Esophagus squamous epithelium (tissue), 5 donors: ENCODE data around the gene PRKCA. TPM values are rescaled to one million over a fixed set of nuclear protein-coding genes. Genes with fewer than 3 reads are reported as not detected.
"Not testable (repeated sequence)": the region's sequence is repeated elsewhere in the genome, so short reads cannot be mapped to it uniquely, and the experiment has no call there.

Experiments
- DNase-seq: peaks from one replicate; lab custom pipeline; 2025; lab: John Stamatoyannopoulos, UW
- H3K27ac ChIP-seq, 4 donors: fragments of 200-600 bp; sonication (generic); one replicate each; pipeline ENCODE4 v1.5.1; 2016 to 2019; ENCODE audit warnings: mild to moderate bottlenecking in 1 of 4
- H3K27me3 ChIP-seq, 4 donors: fragments of 200-600 bp; sonication (generic); 1 replicate in 3 of 4; 2 replicates in 1 of 4; pipeline versions ENCODE4 v1.5.1 to v1.6.0; 2017 to 2021; ENCODE audit warnings: antibody characterized with exemption in 1 of 4
- H3K36me3 ChIP-seq, 3 donors: fragments of 200-600 bp; sonication (generic); one replicate each; pipeline ENCODE4 v1.5.1; 2016 to 2019
- H3K4me1 ChIP-seq, 3 donors: fragments of 200-600 bp; sonication (generic); one replicate each; pipeline ENCODE4 v1.5.1; 2017 to 2019
- H3K4me3 ChIP-seq, 4 donors: fragments of 200-600 bp; sonication (generic); 1 replicate in 3 of 4; 2 replicates in 1 of 4; pipeline ENCODE4 v1.5.1; 2016 to 2019; ENCODE audit warnings: mild to moderate bottlenecking in 2 of 4, moderate library complexity in 1 of 4
- H3K9me3 ChIP-seq, 3 donors: fragments of 200-600 bp; sonication (generic); one replicate each; pipeline ENCODE4 v1.5.1; 2016 to 2019
- POLR2A ChIP-seq, 4 donors: fragments of 450-650 bp; IDR thresholded peaks; one replicate each; pipeline ENCODE4 v1.6.1; 2017; ENCODE audit warnings: antibody characterized with exemption in 4 of 4, mild to moderate bottlenecking in 4 of 4, moderate library complexity in 3 of 4
- WGBS, 2 donors: methylation state at CpG; one replicate each; pipeline ENCODE4 v1.1.5; 2018; 5-methylcytosine and 5-hydroxymethylcytosine counted together
- intact Hi-C: fragments of 100-400 bp; cut with DNase I; formaldehyde crosslinking; loops from one replicate; pipeline ENCODE4 v1.15.0; 2022
- total RNA-seq, 4 donors: library from RNA; depleted of rRNA; stranded (reverse); fragments of >200 nt; gene quantifications; one replicate each; pipeline ENCODE4 v1.1.0, GENCODE V29; 2016
- TF ChIP-seq, protein P1 (sequence below), 6 experiments: fragments of 450-650 bp in 4 of 6; fragments of 200-600 bp in 2 of 6; sonication (generic) in 2 of 6; IDR thresholded peaks; one replicate each; pipeline ENCODE4 v1.5.1; 2016 to 2019; ENCODE audit warnings: antibody characterized with exemption in 6 of 6, mild to moderate bottlenecking in 4 of 6, moderate library complexity in 4 of 6
- donor health status: DM: yes; HTN: yes; CAD: no.

The PRKCA gene
- total RNA-seq, 4 donors from 2014 or later: 2.4 to 9.2 (median 4.2) TPM

DNA sequence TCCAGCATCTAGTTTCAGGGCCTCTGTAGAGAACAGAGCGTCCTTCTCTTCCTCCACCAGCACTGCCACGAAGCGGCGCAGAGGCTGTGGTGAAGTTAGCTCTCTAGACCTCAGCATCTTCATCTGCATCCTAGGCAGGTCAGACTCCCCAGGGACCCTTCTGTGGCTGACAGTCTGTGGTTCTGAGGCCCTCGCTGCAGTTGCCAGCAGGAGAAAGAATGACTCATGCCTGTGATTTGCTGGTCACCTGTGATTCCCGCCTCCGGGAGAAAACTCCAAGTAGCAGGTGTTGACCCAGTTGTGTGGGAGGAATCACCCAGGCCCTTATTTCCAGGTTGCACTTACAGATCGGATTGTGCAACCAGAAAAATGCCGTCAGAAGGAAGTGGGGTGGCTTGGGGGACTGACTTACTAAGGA, 415.2 kb downstream of the PRKCA start:
- H3K36me3 ChIP-seq: no peaks in the 10 kb centered on the region
- no peak for DNase-seq
- H3K27ac ChIP-seq: no peak overlapping the region

DNA sequence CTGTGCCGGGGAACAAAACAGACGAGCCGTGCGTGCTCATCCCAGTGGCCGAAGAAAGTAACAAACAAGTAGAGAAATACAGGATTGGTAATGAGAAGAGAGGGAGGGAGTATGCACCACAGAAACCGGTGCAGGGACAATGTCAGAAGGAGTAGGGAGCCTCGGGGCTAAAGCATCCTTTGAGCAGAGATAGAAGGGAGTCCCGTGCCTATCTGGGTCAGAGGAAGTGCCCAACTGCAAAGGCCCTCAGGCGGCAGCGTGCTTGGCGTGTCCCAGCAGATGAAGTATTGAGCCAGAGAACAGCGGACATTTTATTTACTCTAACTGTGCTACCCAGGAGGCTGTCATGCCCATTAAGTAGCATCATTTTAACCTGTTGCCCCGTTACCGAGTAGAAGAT, 417.6 kb downstream of the PRKCA start:
- H3K36me3 ChIP-seq: no peaks in the 10 kb centered on the region
- peaks cover 3 to 21% (median 7%) of the 10 kb centered on the region in 3 donors for H3K4me1 ChIP-seq
- WGBS, 2 donors: 65 to 69% methylated on average over 10 to 13 of the region's 14 CpGs
- no peak for TF ChIP-seq POLR2A (IDR thresholded peaks at IDR 0.05)
- TF ChIP-seq, protein P1, sequence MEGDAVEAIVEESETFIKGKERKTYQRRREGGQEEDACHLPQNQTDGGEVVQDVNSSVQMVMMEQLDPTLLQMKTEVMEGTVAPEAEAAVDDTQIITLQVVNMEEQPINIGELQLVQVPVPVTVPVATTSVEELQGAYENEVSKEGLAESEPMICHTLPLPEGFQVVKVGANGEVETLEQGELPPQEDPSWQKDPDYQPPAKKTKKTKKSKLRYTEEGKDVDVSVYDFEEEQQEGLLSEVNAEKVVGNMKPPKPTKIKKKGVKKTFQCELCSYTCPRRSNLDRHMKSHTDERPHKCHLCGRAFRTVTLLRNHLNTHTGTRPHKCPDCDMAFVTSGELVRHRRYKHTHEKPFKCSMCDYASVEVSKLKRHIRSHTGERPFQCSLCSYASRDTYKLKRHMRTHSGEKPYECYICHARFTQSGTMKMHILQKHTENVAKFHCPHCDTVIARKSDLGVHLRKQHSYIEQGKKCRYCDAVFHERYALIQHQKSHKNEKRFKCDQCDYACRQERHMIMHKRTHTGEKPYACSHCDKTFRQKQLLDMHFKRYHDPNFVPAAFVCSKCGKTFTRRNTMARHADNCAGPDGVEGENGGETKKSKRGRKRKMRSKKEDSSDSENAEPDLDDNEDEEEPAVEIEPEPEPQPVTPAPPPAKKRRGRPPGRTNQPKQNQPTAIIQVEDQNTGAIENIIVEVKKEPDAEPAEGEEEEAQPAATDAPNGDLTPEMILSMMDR (IDR thresholded peaks at IDR 0.05): no peak
- H3K9me3 ChIP-seq: no peaks in the 10 kb centered on the region
- DNase-seq: no peak
- H3K4me3 ChIP-seq: no peak overlapping the region
- no peak overlapping the region for H3K27ac ChIP-seq
- H3K27me3 ChIP-seq: no peaks in the 10 kb centered on the region
- intact Hi-C loops: no loop called here

More for the DNA sequence above, 415.2 kb downstream of the PRKCA start:
- Histone ChIP-seq H3K4me3 (no peak overlapping the region), H3K27me3 (no peaks in the 10 kb centered on the region), H3K4me1 (peaks cover 0 to 7% (median 0%) of the 10 kb centered on the region in 3 donors), H3K9me3 (no peaks in the 10 kb centered on the region)
- intact Hi-C loops: loop anchor here (5.0 kb wide), 1 partner anchor 190 kb away; no protein-coding TSS in a partner anchor
- TF ChIP-seq, protein P1 (IDR thresholded peaks at IDR 0.05): no peak
- no peak for TF ChIP-seq POLR2A (IDR thresholded peaks at IDR 0.05)
- WGBS, 2 donors: 53 to 90% methylated on average over 6 to 9 of the region's 9 CpGs

DNA sequence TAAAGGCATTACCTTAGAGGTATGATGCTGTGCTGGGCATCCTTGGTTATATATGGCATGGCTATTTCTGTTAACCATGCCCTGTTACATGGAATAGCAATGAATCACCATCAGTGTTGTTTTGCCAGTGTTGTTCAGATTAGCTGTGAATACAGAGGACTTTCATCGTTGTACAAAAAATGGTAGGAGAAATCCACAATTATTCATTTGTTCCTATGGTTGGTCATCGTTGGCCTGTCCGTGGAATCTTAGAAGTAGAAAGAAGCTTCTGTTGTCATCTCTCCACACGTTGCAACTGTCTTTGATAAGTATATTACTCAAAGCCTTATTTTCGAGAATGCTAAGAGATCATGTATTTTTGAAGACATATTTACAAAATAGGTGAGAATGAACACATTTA, 418.2 kb downstream of the PRKCA start:
- H3K9me3 ChIP-seq: no peaks in the 10 kb centered on the region
- intact Hi-C loops: no loop called here
- no peak overlapping the region for H3K4me3 ChIP-seq
- H3K36me3 ChIP-seq: no peaks in the 10 kb centered on the region
- no peaks in the 10 kb centered on the region for H3K27me3 ChIP-seq
- no peak overlapping the region for H3K27ac ChIP-seq
- WGBS, 2 donors: 84 to 94% methylated on average over 5 of the region's 5 CpGs
- H3K4me1 ChIP-seq: peaks cover 8 to 22% (median 11%) of the 10 kb centered on the region in 3 donors
- no peak for DNase-seq
- no peak for TF ChIP-seq POLR2A (IDR thresholded peaks at IDR 0.05)
- TF ChIP-seq, protein P1 (IDR thresholded peaks at IDR 0.05): no peak

DNA sequence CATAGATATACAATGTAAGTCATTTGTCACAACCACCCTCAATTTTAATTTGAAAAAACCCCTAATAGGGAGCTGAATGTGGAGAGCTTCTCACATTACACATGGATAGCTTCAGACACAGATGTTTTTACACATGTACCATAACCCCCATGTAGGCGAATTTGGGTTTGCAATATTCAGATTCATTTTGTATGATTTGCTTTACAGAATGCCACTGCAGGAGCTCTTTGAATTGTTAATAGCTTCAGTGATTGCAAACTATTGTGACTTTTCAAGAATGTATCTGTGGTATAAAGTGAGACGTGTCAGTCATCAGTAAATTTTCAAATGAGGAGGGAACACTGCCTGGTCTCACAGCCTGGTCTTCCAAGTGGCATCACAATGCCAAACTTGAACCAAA, 419.9 kb downstream of the PRKCA start:
- Histone ChIP-seq H3K27ac (no peak overlapping the region), H3K27me3 (no peaks in the 10 kb centered on the region), H3K4me1 (peaks cover 10 to 25% (median 14%) of the 10 kb centered on the region in 3 donors), H3K9me3 (no peaks in the 10 kb centered on the region), H3K4me3 (no peak overlapping the region), H3K36me3 (no peaks in the 10 kb centered on the region)
- intact Hi-C loops: no loop called here
- DNase-seq: no peak
- TF ChIP-seq, protein P1 (IDR thresholded peaks at IDR 0.05): no peak
- no peak for TF ChIP-seq POLR2A (IDR thresholded peaks at IDR 0.05)
- whole genome bisulfite sequencing, 2 donors: 88 to 89% methylated on average over 2 of the region's 2 CpGs

DNA sequence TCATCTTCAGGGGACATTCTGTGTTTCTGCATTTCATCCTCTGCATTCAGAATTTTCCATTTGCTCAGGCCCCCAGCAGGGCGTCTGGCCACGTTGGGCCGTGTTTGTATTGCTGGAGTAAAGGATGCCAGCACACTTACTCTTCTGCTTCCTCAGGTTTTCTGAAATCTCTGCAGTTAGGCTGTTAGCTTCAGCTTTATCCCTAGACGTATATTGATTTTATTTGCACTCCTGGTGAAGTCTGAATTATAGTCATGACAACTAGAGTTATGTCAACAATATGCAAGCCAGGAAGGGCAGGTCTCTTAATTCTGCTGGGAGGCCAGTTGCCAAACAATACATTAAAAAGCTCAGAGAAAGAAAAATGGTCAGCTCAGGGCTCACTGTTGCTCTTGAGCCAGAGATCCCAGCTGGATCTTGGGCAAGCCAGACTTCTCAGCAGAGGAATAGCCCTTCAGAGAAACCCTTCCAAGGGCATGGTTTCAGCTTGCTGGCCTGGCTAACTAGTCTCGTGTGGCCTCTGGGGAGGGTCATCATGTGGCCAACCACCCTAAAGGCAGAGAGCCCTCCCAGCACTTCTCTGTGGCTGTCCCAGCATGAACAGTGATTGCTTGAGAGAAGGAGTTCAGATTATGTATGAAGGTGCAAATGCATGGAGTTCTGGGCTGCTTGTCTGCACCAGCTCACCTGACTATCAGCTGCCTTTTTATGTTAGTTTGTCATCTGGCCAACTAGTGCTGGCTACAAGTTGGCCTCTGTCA, 422.3 kb downstream of the PRKCA start:
- intact Hi-C loops: no loop called here
- no peaks in the 10 kb centered on the region for H3K9me3 ChIP-seq
- 16 to 21% methylated on average over 4 to 5 of the region's 5 CpGs for whole genome bisulfite sequencing, 2 donors
- H3K27me3 ChIP-seq: no peaks in the 10 kb centered on the region
- peaks cover 10 to 35% (median 14%) of the 10 kb centered on the region in 3 donors for H3K4me1 ChIP-seq
- no peak for TF ChIP-seq POLR2A (IDR thresholded peaks at IDR 0.05)
- TF ChIP-seq, protein P1 (IDR thresholded peaks at IDR 0.05): no peak
- no peak for DNase-seq
- H3K4me3 ChIP-seq: no peak overlapping the region
- H3K27ac ChIP-seq: peak overlapping the region in 1 of 4 donors; percentile 48
- H3K36me3 ChIP-seq: no peaks in the 10 kb centered on the region

DNA sequence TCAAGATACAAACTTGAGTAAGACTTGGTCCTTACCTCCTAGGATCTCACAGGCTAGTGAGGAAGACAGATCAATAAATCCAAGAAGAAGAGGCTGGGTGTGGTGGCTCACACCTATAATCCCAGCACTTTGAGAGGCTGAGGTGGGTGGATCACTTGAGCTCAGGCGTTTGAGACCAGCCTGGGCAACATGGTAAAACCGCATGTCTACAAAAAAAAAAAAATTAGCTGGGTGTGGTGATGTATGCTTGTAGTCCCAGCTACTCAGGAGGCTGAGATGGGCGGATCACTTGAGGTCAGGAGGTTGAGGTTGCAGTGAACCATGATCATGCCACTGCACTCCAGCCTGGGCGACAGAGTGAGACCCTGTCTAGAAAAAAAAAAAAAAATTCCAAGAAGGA, 423.0 kb downstream of the PRKCA start:
- H3K9me3 ChIP-seq, DNase-seq, H3K27me3 ChIP-seq, intact Hi-C loops, H3K4me3 ChIP-seq, H3K27ac ChIP-seq, H3K36me3 ChIP-seq: not testable (repeated sequence)
- 40 to 52% methylated on average over 4 of the region's 4 CpGs for WGBS, 2 donors
- peaks cover 10 to 42% (median 14%) of the 10 kb centered on the region in 3 donors for H3K4me1 ChIP-seq
